Glutamatergic neuron (in vitro differentiated cells): ENCODE measurements around the gene SURF4. TPM values are rescaled to one million over a fixed set of nuclear protein-coding genes. Genes with fewer than 3 reads are reported as not detected.

Experiments used
- DNase-seq: peaks from one replicate; pipeline ENCODE4 v3.0.0; 2022
- H3K27ac Mint-ChIP-seq: one replicate; pipeline ENCODE4 v1.8.0; 2020; ENCODE audit warnings: mild to moderate bottlenecking, mixed read lengths, inconsistent platforms; ENCODE audit not compliant: unreplicated experiment
- H3K27me3 Mint-ChIP-seq: one replicate; pipeline ENCODE4 v1.8.0; 2020; ENCODE audit warnings: mild to moderate bottlenecking, moderate library complexity, mixed read lengths, inconsistent platforms; ENCODE audit not compliant: unreplicated experiment
- H3K36me3 Mint-ChIP-seq: one replicate; pipeline ENCODE4 v1.8.0; 2020; ENCODE audit warnings: mild to moderate bottlenecking, mixed read lengths, inconsistent platforms; ENCODE audit not compliant: unreplicated experiment
- H3K4me1 Mint-ChIP-seq: one replicate; pipeline ENCODE4 v1.8.0; 2020; ENCODE audit warnings: mild to moderate bottlenecking, low read depth, mixed read lengths, inconsistent platforms; ENCODE audit not compliant: unreplicated experiment
- H3K4me3 Mint-ChIP-seq: one replicate; pipeline ENCODE4 v1.8.0; 2020; ENCODE audit warnings: mild to moderate bottlenecking, mixed read lengths, inconsistent platforms; ENCODE audit not compliant: unreplicated experiment
- H3K9me3 Mint-ChIP-seq: one replicate; pipeline ENCODE4 v1.8.0; 2020; ENCODE audit warnings: mild to moderate bottlenecking, moderate library complexity, mixed read lengths, inconsistent platforms; ENCODE audit not compliant: unreplicated experiment
- total RNA-seq: library from RNA; stranded (reverse); fragmentation: NEBNext Ultra II Directional; extraction: Animal tissue kit (Norgen Biotek cat#: 25700); gene quantifications from one replicate; pipeline ENCODE4 v1.2.1, GENCODE V29; 2021; ENCODE audit not compliant: unreplicated experiment
- TF ChIP-seq, protein P1 (sequence below): fragments of 200-600 bp; sonication (generic); IDR thresholded peaks from one replicate; pipeline ENCODE4 v1.5.0; 2021; ENCODE audit not compliant: partially characterized antibody, unreplicated experiment

Gene SURF4
- total RNA-seq, 1 donor from 2014 or later: 111 TPM

DNA sequence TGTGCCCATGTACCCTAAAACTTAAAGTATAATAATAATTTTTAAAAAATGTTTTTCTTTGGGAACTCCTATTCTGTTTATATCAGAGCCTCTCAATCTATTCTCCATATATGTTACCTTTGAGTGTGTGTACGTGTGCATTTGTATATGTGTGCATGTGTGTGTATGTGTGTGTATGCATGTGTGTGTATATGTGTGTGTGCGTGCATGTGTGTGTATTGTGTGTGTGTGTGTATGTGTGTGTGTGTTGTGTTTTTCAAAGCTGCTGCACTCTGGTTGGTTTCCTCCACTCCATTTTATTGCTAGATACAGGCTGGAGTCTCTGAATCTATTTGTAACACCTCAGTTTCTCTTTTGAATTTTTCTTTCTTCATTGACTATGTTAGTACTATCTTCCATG is 59.9 kb downstream of the SURF4 start:
- H3K4me1 Mint-ChIP-seq: no peaks in the 10 kb centered on the region
- H3K36me3 Mint-ChIP-seq: no peaks in the 10 kb centered on the region
- TF ChIP-seq, protein P1, sequence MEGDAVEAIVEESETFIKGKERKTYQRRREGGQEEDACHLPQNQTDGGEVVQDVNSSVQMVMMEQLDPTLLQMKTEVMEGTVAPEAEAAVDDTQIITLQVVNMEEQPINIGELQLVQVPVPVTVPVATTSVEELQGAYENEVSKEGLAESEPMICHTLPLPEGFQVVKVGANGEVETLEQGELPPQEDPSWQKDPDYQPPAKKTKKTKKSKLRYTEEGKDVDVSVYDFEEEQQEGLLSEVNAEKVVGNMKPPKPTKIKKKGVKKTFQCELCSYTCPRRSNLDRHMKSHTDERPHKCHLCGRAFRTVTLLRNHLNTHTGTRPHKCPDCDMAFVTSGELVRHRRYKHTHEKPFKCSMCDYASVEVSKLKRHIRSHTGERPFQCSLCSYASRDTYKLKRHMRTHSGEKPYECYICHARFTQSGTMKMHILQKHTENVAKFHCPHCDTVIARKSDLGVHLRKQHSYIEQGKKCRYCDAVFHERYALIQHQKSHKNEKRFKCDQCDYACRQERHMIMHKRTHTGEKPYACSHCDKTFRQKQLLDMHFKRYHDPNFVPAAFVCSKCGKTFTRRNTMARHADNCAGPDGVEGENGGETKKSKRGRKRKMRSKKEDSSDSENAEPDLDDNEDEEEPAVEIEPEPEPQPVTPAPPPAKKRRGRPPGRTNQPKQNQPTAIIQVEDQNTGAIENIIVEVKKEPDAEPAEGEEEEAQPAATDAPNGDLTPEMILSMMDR: no peak

More for the DNA sequence above, 59.9 kb downstream of the SURF4 start:
- no peak for DNase-seq
- Mint-ChIP-seq H3K27me3 (peaks cover 5% of the 10 kb centered on the region), H3K9me3 (peaks cover 4% of the 10 kb centered on the region), H3K4me3 (no peak overlapping the region), H3K27ac (no peak overlapping the region)

Other genes with a start within 250 kb of the SURF4 start
- 1.3 TPM for gene GBGT1, start 212.1 kb downstream of the SURF4 start, total RNA-seq
- not detected for gene OBP2B, start 166.8 kb downstream of the SURF4 start, total RNA-seq
- gene ABO, start 100.9 kb downstream of the SURF4 start, total RNA-seq: not detected
- 15.0 TPM for gene SURF6, start 39.9 kb downstream of the SURF4 start, total RNA-seq
- gene MED22, start 27.9 kb downstream of the SURF4 start, total RNA-seq: 35.7 TPM
- 1,442 TPM for gene RPL7A, start 27.8 kb downstream of the SURF4 start, total RNA-seq
- 56.1 TPM for gene SURF1, start 19.6 kb downstream of the SURF4 start, total RNA-seq
- 24.0 TPM for gene SURF2, start 19.5 kb downstream of the SURF4 start, total RNA-seq
- 2.6 TPM for gene STKLD1, start 306 bp upstream of the SURF4 start, total RNA-seq
- 20.4 TPM for gene REXO4, start 42.0 kb upstream of the SURF4 start, total RNA-seq
- 27.9 TPM for gene ADAMTS13, start 46.3 kb upstream of the SURF4 start, total RNA-seq
- gene CACFD1, start 83.9 kb upstream of the SURF4 start, total RNA-seq: 45.4 TPM
- gene SLC2A6, start 103.0 kb upstream of the SURF4 start, total RNA-seq: 104 TPM
- not detected for gene MYMK, start 148.9 kb upstream of the SURF4 start, total RNA-seq
- gene ADAMTSL2, start 158.6 kb upstream of the SURF4 start, total RNA-seq: 1.3 TPM
- 0.51 TPM for gene FAM163B, start 233.3 kb upstream of the SURF4 start, total RNA-seq